CD8-positive, alpha-beta memory T cell (primary cell): ENCODE data around the gene CCDC92. TPM values are rescaled to one million over a fixed set of nuclear protein-coding genes. Genes with fewer than 3 reads are reported as not detected.

Experiments used
- CTCF ChIA-PET: fragments of 350-600 bp; sonication (Branson Sonifier 250); formaldehyde crosslinking; loops from one replicate; lab custom pipeline; 2021; ENCODE audit warnings: antibody characterized with exemption; lab: Charles Lee
- POLR2A ChIA-PET: fragments of 350-600 bp; sonication (Branson Sonifier 250); formaldehyde crosslinking; loops from one replicate; lab custom pipeline; 2021; ENCODE audit warnings: antibody characterized with exemption; lab: Charles Lee
- DNase-seq, 5 donors: peaks; one replicate each; pipeline versions ENCODE4 v3.0.0 to v3.0.0-alpha.2; 2020 to 2022; ENCODE audit warnings: mixed read lengths in 1 of 5
- H3K27ac ChIP-seq: one replicate; pipeline ENCODE4 v1.7.0; 2013; ENCODE audit warnings: low read depth, mild to moderate bottlenecking, low read length, moderate library complexity
- H3K27me3 ChIP-seq: 2 replicates; pipeline ENCODE4 v1.7.0; 2013; ENCODE audit warnings: low read length, mild to moderate bottlenecking; ENCODE audit not compliant: insufficient read depth, poor library complexity, severe bottlenecking
- H3K36me3 ChIP-seq: 2 replicates; pipeline ENCODE4 v1.7.0; 2013; ENCODE audit warnings: mild to moderate bottlenecking, low read length, moderate library complexity; ENCODE audit not compliant: insufficient read depth
- H3K4me1 ChIP-seq: 2 replicates; pipeline ENCODE4 v1.7.0; 2013; ENCODE audit warnings: mild to moderate bottlenecking, low read length, moderate library complexity; ENCODE audit not compliant: insufficient read depth
- H3K4me3 ChIP-seq: 2 replicates; pipeline ENCODE4 v1.7.0; 2013; ENCODE audit warnings: mild to moderate bottlenecking, low read length
- H3K9me3 ChIP-seq: 2 replicates; pipeline ENCODE4 v1.7.0; 2013; ENCODE audit warnings: mild to moderate bottlenecking, low read length
- H3K27ac Mint-ChIP-seq, 8 donors: one replicate each; pipeline ENCODE4 v1.8.0; 2020 to 2021; ENCODE audit warnings: mixed read lengths in 8 of 8, mild to moderate bottlenecking in 6 of 8, inconsistent platforms in 3 of 8, moderate library complexity in 3 of 8
- H3K27me3 Mint-ChIP-seq, 2 donors: one replicate each; pipeline ENCODE4 v1.8.0; 2020 to 2021; ENCODE audit warnings: mixed read lengths in 2 of 2, mild to moderate bottlenecking in 1 of 2, moderate library complexity in 1 of 2
- H3K36me3 Mint-ChIP-seq, 3 donors: one replicate each; pipeline ENCODE4 v1.8.0; 2020 to 2021; ENCODE audit warnings: mixed read lengths in 3 of 3, inconsistent platforms in 1 of 3, mild to moderate bottlenecking in 1 of 3
- H3K4me1 Mint-ChIP-seq, 3 donors: one replicate each; pipeline ENCODE4 v1.8.0; 2020 to 2021; ENCODE audit warnings: mixed read lengths in 3 of 3, inconsistent platforms in 1 of 3, mild to moderate bottlenecking in 1 of 3
- H3K4me3 Mint-ChIP-seq, 7 donors: one replicate each; pipeline ENCODE4 v1.8.0; 2020 to 2021; ENCODE audit warnings: mixed read lengths in 7 of 7, mild to moderate bottlenecking in 6 of 7, moderate library complexity in 4 of 7, inconsistent platforms in 2 of 7
- H3K9me3 Mint-ChIP-seq, 5 donors: one replicate each; pipeline ENCODE4 v1.8.0; 2020 to 2022; ENCODE audit warnings: mixed read lengths in 5 of 5, mild to moderate bottlenecking in 3 of 5, moderate library complexity in 2 of 5, inconsistent platforms in 1 of 5
- polyA plus RNA-seq: library from polyadenylated mRNA; unstranded; fragments of 300-500 nt; fragmentation: Illumina TruSeq; gene quantifications from one replicate; pipeline ENCODE4 v1.2.3, GENCODE V29; 2021
- total RNA-seq, 2 experiments: library from RNA; stranded (reverse); gene quantifications; one replicate each; pipeline ENCODE4 v1.2.3, GENCODE V29; 2021

CCDC92 gene
- total and polyA plus RNA-seq, 3 experiments from 2014 or later: 10.2 to 48.9 (median 12.9) TPM

GRCh38 chr12:123928274-123928865, 44.3 kb downstream of the CCDC92 start:
- H3K4me3 ChIP-seq: no peak overlapping the region
- Mint-ChIP-seq H3K4me3 (no peak overlapping the region), H3K9me3 (no peaks in the 10 kb centered on the region), H3K27me3 (peaks cover 25 to 26% of the 10 kb centered on the region in 2 donors), H3K4me1 (peaks cover 10 to 20% (median 15%) of the 10 kb centered on the region in 3 donors), H3K27ac (no peak overlapping the region), H3K36me3 (no peaks in the 10 kb centered on the region)
- H3K9me3 ChIP-seq: no peaks in the 10 kb centered on the region
- ChIA-PET POLR2A (no interaction called here), CTCF (interaction anchor here (0.6 to 1.2 kb wide), 3 partner anchors 9 to 56 kb away, joined by 3 to 4 read pairs (median 3); no protein-coding TSS in a partner anchor)
- H3K27ac ChIP-seq: no peak overlapping the region
- DNase-seq: no peak
- H3K36me3 ChIP-seq: no peaks in the 10 kb centered on the region
- H3K27me3 ChIP-seq: no peaks in the 10 kb centered on the region
- H3K4me1 ChIP-seq: peaks cover 18% of the 10 kb centered on the region

- H3K4me1 Mint-ChIP-seq: no peaks in the 10 kb centered on the region
- H3K9me3 Mint-ChIP-seq: no peaks in the 10 kb centered on the region
- no peak overlapping the region for H3K27ac ChIP-seq
- H3K4me3 ChIP-seq: no peak overlapping the region
- H3K4me3 Mint-ChIP-seq: no peak overlapping the region
- ChIA-PET POLR2A (no interaction called here), CTCF (interaction anchor here (1.3 kb wide), 1 partner anchor 19 kb away, joined by 7 read pairs; no protein-coding TSS in a partner anchor)
- no peaks in the 10 kb centered on the region for H3K36me3 ChIP-seq
- no peaks in the 10 kb centered on the region for H3K9me3 ChIP-seq
- H3K27me3 Mint-ChIP-seq: peaks cover 16 to 36% of the 10 kb centered on the region in 2 donors
- peaks cover 5% of the 10 kb centered on the region for H3K4me1 ChIP-seq
- no peak for DNase-seq
- H3K27me3 ChIP-seq: peaks cover 5% of the 10 kb centered on the region
- peak overlapping the region in 1 of 8 donors; percentile 83 for H3K27ac Mint-ChIP-seq
- H3K36me3 Mint-ChIP-seq: no peaks in the 10 kb centered on the region
These were observed 48.1 kb downstream of the CCDC92 start for GRCh38 chr12:123924539-123924938.

GRCh38 chr12:123923927-123924326, 48.7 kb downstream of the CCDC92 start:
- Mint-ChIP-seq H3K27ac (no peak overlapping the region), H3K4me1 (no peaks in the 10 kb centered on the region), H3K36me3 (no peaks in the 10 kb centered on the region), H3K27me3 (peaks cover 16 to 38% of the 10 kb centered on the region in 2 donors), H3K4me3 (no peak overlapping the region), H3K9me3 (no peaks in the 10 kb centered on the region)
- Histone ChIP-seq H3K4me3 (no peak overlapping the region), H3K27ac (no peak overlapping the region), H3K9me3 (no peaks in the 10 kb centered on the region), H3K36me3 (no peaks in the 10 kb centered on the region), H3K4me1 (peaks cover 5% of the 10 kb centered on the region), H3K27me3 (peaks cover 5% of the 10 kb centered on the region)
- CTCF ChIA-PET: interaction anchor here (1.3 kb wide), 1 partner anchor 18 kb away, joined by 7 read pairs; no protein-coding TSS in a partner anchor
- POLR2A ChIA-PET: no interaction called here
- DNase-seq: no peak

- Mint-ChIP-seq H3K4me1 (no peaks in the 10 kb centered on the region), H3K27me3 (peaks cover 18 to 37% of the 10 kb centered on the region in 2 donors), H3K4me3 (no peak overlapping the region), H3K36me3 (no peaks in the 10 kb centered on the region), H3K9me3 (no peaks in the 10 kb centered on the region), H3K27ac (peak overlapping the region in 1 of 8 donors; percentile 3)
- H3K4me3 ChIP-seq: no peak overlapping the region
- POLR2A ChIA-PET: no interaction called here
- peaks cover 5% of the 10 kb centered on the region for H3K27me3 ChIP-seq
- CTCF ChIA-PET: interaction anchor here (1.3 kb wide), 1 partner anchor 17 kb away, joined by 7 read pairs; no protein-coding TSS in a partner anchor
- H3K27ac ChIP-seq: no peak overlapping the region
- no peaks in the 10 kb centered on the region for H3K36me3 ChIP-seq
- peaks cover 5% of the 10 kb centered on the region for H3K4me1 ChIP-seq
- no peaks in the 10 kb centered on the region for H3K9me3 ChIP-seq
- DNase-seq: no peak
These were observed 49.6 kb downstream of the CCDC92 start for GRCh38 chr12:123923038-123923437.

- no peak overlapping the region for H3K4me3 ChIP-seq
- H3K27ac Mint-ChIP-seq: no peak overlapping the region
- peaks cover 16 to 40% of the 10 kb centered on the region in 2 donors for H3K27me3 Mint-ChIP-seq
- no peaks in the 10 kb centered on the region for H3K36me3 ChIP-seq
- H3K4me1 ChIP-seq: peaks cover 5% of the 10 kb centered on the region
- CTCF ChIA-PET: no interaction called here
- H3K27me3 ChIP-seq: peaks cover 5% of the 10 kb centered on the region
- H3K9me3 ChIP-seq: no peaks in the 10 kb centered on the region
- peaks cover 6 to 9% (median 6%) of the 10 kb centered on the region in 3 donors for H3K4me1 Mint-ChIP-seq
- H3K9me3 Mint-ChIP-seq: no peaks in the 10 kb centered on the region
- no peak overlapping the region for H3K4me3 Mint-ChIP-seq
- H3K27ac ChIP-seq: no peak overlapping the region
- POLR2A ChIA-PET: no interaction called here
- no peak for DNase-seq
- no peaks in the 10 kb centered on the region for H3K36me3 Mint-ChIP-seq
These were observed 52.7 kb downstream of the CCDC92 start for GRCh38 chr12:123919980-123920360.

- Histone ChIP-seq H3K4me3 (no peak overlapping the region), H3K27me3 (no peaks in the 10 kb centered on the region), H3K36me3 (no peaks in the 10 kb centered on the region), H3K27ac (no peak overlapping the region), H3K4me1 (peaks cover 5% of the 10 kb centered on the region), H3K9me3 (no peaks in the 10 kb centered on the region)
- H3K9me3 Mint-ChIP-seq: no peaks in the 10 kb centered on the region
- H3K36me3 Mint-ChIP-seq: no peaks in the 10 kb centered on the region
- DNase-seq: no peak
- ChIA-PET CTCF (interaction anchor here (0.9 kb wide), 1 partner anchor 15 kb away, joined by 3 read pairs; no protein-coding TSS in a partner anchor), POLR2A (no interaction called here)
- peak overlapping the region in 2 of 8 donors; percentile 35 to 66 for H3K27ac Mint-ChIP-seq
- H3K27me3 Mint-ChIP-seq: peaks cover 5 to 21% of the 10 kb centered on the region in 2 donors
- H3K4me3 Mint-ChIP-seq: no peak overlapping the region
- peaks cover 9 to 10% (median 9%) of the 10 kb centered on the region in 3 donors for H3K4me1 Mint-ChIP-seq
These were observed 55.2 kb downstream of the CCDC92 start for GRCh38 chr12:123917337-123917850.

GRCh38 chr12:123916729-123917128, 55.9 kb downstream of the CCDC92 start:
- POLR2A ChIA-PET: no interaction called here
- H3K27me3 Mint-ChIP-seq: peaks cover 5 to 20% of the 10 kb centered on the region in 2 donors
- Histone ChIP-seq H3K36me3 (no peaks in the 10 kb centered on the region), H3K9me3 (no peaks in the 10 kb centered on the region), H3K4me1 (peaks cover 5% of the 10 kb centered on the region), H3K4me3 (no peak overlapping the region), H3K27me3 (no peaks in the 10 kb centered on the region), H3K27ac (no peak overlapping the region)
- H3K27ac Mint-ChIP-seq: peak overlapping the region in 4 of 8 donors; percentile 12 to 66 (median 45)
- H3K9me3 Mint-ChIP-seq: no peaks in the 10 kb centered on the region
- peak in 2 of 5 donors; percentile 16 to 76 for DNase-seq
- H3K4me1 Mint-ChIP-seq: peaks cover 9 to 10% (median 9%) of the 10 kb centered on the region in 3 donors
- no peaks in the 10 kb centered on the region for H3K36me3 Mint-ChIP-seq
- H3K4me3 Mint-ChIP-seq: no peak overlapping the region
- CTCF ChIA-PET: interaction anchor here (3.6 kb wide), 1 partner anchor 12 kb away, joined by 12 read pairs; no protein-coding TSS in a partner anchor

- Mint-ChIP-seq H3K27ac (peak overlapping the region in 1 of 8 donors; percentile 24), H3K36me3 (no peaks in the 10 kb centered on the region), H3K4me1 (peaks cover 14 to 21% (median 17%) of the 10 kb centered on the region in 3 donors), H3K27me3 (peaks cover 5 to 16% of the 10 kb centered on the region in 2 donors), H3K4me3 (no peak overlapping the region), H3K9me3 (no peaks in the 10 kb centered on the region)
- no peaks in the 10 kb centered on the region for H3K27me3 ChIP-seq
- no peak overlapping the region for H3K4me3 ChIP-seq
- no peaks in the 10 kb centered on the region for H3K36me3 ChIP-seq
- H3K4me1 ChIP-seq: no peaks in the 10 kb centered on the region
- ChIA-PET CTCF (interaction anchor here (3.6 kb wide), 1 partner anchor 10 kb away, joined by 12 read pairs; no protein-coding TSS in a partner anchor), POLR2A (interaction anchor here (0.6 kb wide), 1 partner anchor 57 kb away, joined by 3 read pairs; the partner anchor contains the start of gene CCDC92)
- no peaks in the 10 kb centered on the region for H3K9me3 ChIP-seq
- no peak overlapping the region for H3K27ac ChIP-seq
- no peak for DNase-seq
These were observed 57.8 kb downstream of the CCDC92 start for GRCh38 chr12:123914726-123915333.
